ENCODE results near the gene ZBTB42.
A peak's percentile ranks its signal among the peaks of the same experiment; 100 is the strongest.

The ZBTB42 gene

GRCh38 chr14:104788161-104788818 is 12.6 kb upstream of the ZBTB42 start:
- Histone ChIP-seq H3K27ac (ENCODE audit: low read depth, low read length) (no peak overlapping the region), H3K9ac (ENCODE audit: low read length) (no peak overlapping the region), H3K36me3 (ENCODE audit: control insufficient read depth, insufficient read depth, low read length) (peaks cover 9% of the 10 kb centered on the region), H3K4me1 (ENCODE audit: control insufficient read depth, insufficient read depth, low read length) (peaks cover under 1% of the 10 kb centered on the region), H3K4me3 (ENCODE audit: low read length) (no peak overlapping the region), H3K27me3 (ENCODE audit: control insufficient read depth, insufficient read depth, low read length) (no peaks in the 10 kb centered on the region)

DNA sequence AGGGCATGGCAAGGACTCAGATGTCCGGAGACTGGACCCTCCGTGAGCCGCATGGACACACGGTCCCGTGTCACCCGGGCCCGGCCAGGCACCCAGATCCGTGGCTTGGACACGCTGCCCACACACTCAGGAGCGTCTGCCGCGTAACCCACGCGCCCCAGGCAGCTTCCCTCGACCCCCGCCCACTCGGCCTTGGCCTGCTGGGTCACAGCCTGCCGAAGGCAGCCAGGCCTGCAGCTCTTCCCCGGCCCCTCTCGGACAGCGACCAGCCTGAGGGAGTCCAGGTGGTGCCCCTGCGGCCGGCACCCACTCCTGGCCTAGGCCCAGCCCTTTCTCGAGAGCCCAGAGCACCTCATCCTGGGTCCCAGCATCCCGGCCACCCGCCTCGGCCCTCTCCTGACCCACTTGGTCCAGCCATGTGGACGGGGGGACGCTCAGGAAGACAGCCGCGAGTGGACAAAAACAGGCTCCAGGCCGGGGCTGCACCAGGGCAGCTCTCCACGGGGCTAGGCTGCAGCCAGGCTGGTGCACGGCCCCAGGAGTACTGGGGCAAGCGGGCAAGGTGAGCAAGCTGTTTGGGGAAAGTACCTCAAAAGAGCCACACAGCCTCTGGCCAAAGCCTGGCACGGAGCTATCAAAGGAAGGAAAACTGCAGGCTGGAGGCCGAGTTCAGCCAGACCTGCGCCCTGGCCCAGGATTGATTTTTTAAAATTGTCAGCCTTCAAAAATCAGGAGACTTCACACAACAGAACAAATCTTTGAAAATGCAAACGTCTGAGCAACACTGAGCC is 11.8 kb upstream of the ZBTB42 start:
- Histone ChIP-seq H3K4me3 (ENCODE audit: low read length) (no peak overlapping the region), H3K4me1 (ENCODE audit: control insufficient read depth, insufficient read depth, low read length) (peaks cover 8% of the 10 kb centered on the region), H3K27me3 (ENCODE audit: control insufficient read depth, insufficient read depth, low read length) (no peaks in the 10 kb centered on the region), H3K27ac (ENCODE audit: low read depth, low read length) (no peak overlapping the region), H3K9ac (ENCODE audit: low read length) (no peak overlapping the region), H3K36me3 (ENCODE audit: control insufficient read depth, insufficient read depth, low read length) (peaks cover 9% of the 10 kb centered on the region)

DNA sequence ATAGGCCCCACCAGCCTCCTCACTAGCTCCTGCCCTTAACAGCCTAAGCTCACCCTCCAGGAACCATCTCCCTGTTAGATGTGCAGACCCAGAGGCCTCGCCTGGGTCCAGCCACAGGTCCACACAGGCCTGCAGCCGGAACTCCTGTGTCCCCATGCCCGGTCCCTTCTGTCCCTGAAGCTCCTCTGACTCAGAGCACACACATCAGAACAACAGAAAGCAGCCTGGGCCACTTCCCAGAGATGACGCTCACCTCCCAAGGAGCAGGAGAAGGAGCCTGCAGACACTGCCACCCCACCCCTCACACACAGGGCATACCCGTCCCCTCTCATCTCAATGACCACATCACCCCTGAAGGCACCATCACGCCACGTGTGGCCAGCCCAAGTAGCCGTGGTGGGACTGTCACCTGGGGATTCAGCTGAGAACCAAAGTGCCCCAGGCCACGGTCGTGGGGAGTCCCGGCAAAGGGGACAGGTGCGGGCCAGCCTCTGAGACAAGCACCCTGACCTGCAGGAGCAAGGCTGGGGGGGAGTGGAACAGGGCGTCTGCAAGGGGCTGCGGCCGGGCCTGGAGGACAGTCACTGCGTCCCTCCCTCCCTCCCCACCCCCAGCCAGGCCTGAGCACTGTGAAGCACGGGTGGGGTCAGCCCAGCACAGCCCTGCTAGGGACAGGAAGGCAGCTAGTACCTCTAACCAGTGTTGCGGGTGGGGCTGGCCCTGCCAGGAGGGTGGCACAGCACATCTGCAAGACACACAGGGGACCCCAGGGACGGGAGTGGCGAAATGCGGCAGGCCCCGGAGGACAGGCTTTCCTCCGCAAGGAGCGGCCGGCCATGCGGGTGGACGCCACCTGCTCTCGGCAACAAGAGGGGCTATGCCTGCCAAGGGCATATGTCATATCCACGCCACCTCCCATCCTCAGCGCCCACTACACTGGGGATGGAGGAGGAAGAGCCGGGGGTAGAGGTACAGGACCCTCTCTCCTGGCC is 10.9 kb upstream of the ZBTB42 start:
- H3K4me1 ChIP-seq (ENCODE audit: control insufficient read depth, insufficient read depth, low read length) = peaks cover 11% of the 10 kb centered on the region
- peaks cover 9% of the 10 kb centered on the region for H3K36me3 ChIP-seq (ENCODE audit: control insufficient read depth, insufficient read depth, low read length)
- H3K4me3 ChIP-seq (ENCODE audit: low read length) = no peak overlapping the region
- no peak overlapping the region for H3K27ac ChIP-seq (ENCODE audit: low read depth, low read length)
- H3K9ac ChIP-seq (ENCODE audit: low read length) = no peak overlapping the region
- no peaks in the 10 kb centered on the region for H3K27me3 ChIP-seq (ENCODE audit: control insufficient read depth, insufficient read depth, low read length)

DNA sequence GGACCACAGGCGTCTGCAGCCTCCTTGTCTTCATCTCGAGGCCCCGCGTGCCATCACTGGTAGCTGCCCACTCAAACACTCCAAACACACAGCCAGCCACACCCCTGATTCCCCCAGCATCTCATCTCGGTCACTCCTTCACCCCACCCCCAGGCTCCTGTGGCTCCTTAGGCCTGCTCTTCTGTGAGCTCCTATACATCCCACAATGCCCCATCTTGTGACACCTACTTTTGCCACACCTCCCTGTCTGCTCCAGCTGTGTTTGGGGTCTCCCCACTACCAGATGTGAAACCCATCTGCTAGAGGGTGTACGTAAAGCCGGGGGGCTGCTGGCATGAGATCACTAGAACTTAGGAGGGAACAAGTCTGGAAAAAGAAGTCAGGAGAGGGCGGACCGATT is 9.5 kb upstream of the ZBTB42 start:
- H3K27ac ChIP-seq (ENCODE audit: low read depth, low read length) = no peak overlapping the region
- H3K27me3 ChIP-seq (ENCODE audit: control insufficient read depth, insufficient read depth, low read length) = no peaks in the 10 kb centered on the region
- H3K36me3 ChIP-seq (ENCODE audit: control insufficient read depth, insufficient read depth, low read length) = peaks cover 9% of the 10 kb centered on the region
- H3K4me1 ChIP-seq (ENCODE audit: control insufficient read depth, insufficient read depth, low read length) = peaks cover 16% of the 10 kb centered on the region
- H3K9ac ChIP-seq (ENCODE audit: low read length) = no peak overlapping the region
- no peak overlapping the region for H3K4me3 ChIP-seq (ENCODE audit: low read length)

DNA sequence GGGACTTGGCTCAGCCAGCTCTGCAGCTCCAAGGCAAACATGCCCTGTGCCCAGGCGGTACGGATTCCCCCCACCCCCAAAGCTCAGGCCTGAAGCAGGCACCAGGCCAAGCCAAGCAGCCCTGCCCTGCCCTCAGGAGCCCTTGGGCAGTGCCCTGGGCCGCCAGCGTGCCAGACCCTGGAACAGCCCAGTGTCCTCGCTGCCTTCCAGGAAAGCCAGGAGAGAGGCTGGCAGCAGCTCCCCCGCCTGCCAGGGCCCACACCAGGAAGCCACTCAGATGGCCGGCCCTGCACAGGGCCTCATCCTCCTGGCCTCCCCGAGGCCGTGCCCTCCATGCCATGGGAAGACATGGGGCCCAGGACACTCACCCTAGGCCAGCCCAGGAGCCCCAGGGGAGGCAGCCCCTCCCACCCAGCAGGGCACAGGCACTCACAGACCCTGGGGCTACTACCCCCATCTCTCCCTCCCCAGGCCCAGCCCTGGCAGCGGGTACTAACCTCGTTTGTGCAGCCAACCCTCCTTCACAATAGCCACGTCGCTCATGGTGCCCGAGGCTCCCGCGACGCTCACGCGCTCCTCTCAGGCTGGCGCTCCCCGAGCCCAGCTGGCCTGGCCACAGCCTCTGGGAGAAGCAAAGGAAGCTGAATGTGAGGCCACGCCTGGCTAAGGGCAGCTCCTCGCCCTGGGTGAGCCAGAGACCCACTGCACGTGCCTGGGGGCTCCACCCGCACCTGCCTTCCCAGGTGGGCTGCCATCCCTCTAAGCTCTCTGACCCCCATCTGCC is 8.6 kb upstream of the ZBTB42 start:
- Histone ChIP-seq H3K27me3 (ENCODE audit: control insufficient read depth, insufficient read depth, low read length) (no peaks in the 10 kb centered on the region), H3K36me3 (ENCODE audit: control insufficient read depth, insufficient read depth, low read length) (peaks cover 9% of the 10 kb centered on the region), H3K4me1 (ENCODE audit: control insufficient read depth, insufficient read depth, low read length) (peaks cover 16% of the 10 kb centered on the region), H3K4me3 (ENCODE audit: low read length) (no peak overlapping the region), H3K27ac (ENCODE audit: low read depth, low read length) (no peak overlapping the region), H3K9ac (ENCODE audit: low read length) (no peak overlapping the region)

GRCh38 chr14:104792945-104793702 is 7.8 kb upstream of the ZBTB42 start:
- Histone ChIP-seq H3K4me1 (ENCODE audit: control insufficient read depth, insufficient read depth, low read length) (peaks cover 16% of the 10 kb centered on the region), H3K9ac (ENCODE audit: low read length) (no peak overlapping the region), H3K4me3 (ENCODE audit: low read length) (peak overlapping the region; percentile 82), H3K27me3 (ENCODE audit: control insufficient read depth, insufficient read depth, low read length) (no peaks in the 10 kb centered on the region), H3K27ac (ENCODE audit: low read depth, low read length) (no peak overlapping the region), H3K36me3 (ENCODE audit: control insufficient read depth, insufficient read depth, low read length) (peaks cover 9% of the 10 kb centered on the region)

DNA sequence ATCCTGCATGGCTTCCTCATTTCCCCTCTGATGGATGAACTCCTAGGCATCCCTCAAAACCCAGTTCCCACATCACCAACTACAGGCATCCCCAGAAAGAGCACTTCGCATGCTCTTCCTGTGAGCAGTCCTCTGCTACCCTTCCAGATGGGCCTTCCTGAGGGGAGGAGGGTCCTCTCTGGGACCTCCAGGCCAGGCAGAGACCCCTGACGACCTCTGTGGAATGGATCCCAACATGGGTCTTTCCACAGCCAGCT is 7.3 kb upstream of the ZBTB42 start:
- H3K27ac ChIP-seq (ENCODE audit: low read depth, low read length) = no peak overlapping the region
- H3K9ac ChIP-seq (ENCODE audit: low read length) = no peak overlapping the region
- peaks cover 16% of the 10 kb centered on the region for H3K4me1 ChIP-seq (ENCODE audit: control insufficient read depth, insufficient read depth, low read length)

GRCh38 chr14:104794099-104794498 is 6.8 kb upstream of the ZBTB42 start:
- Histone ChIP-seq H3K9ac (ENCODE audit: low read length) (no peak overlapping the region), H3K4me1 (ENCODE audit: control insufficient read depth, insufficient read depth, low read length) (peaks cover 16% of the 10 kb centered on the region), H3K27me3 (ENCODE audit: control insufficient read depth, insufficient read depth, low read length) (no peaks in the 10 kb centered on the region), H3K36me3 (ENCODE audit: control insufficient read depth, insufficient read depth, low read length) (peaks cover 6% of the 10 kb centered on the region), H3K27ac (ENCODE audit: low read depth, low read length) (peak overlapping the region; percentile 38), H3K4me3 (ENCODE audit: low read length) (peak overlapping the region; percentile 82)

More for the DNA sequence above, 7.3 kb upstream of the ZBTB42 start:
- Histone ChIP-seq H3K36me3 (ENCODE audit: control insufficient read depth, insufficient read depth, low read length) (peaks cover 8% of the 10 kb centered on the region), H3K4me3 (ENCODE audit: low read length) (peak overlapping the region; percentile 82), H3K27me3 (ENCODE audit: control insufficient read depth, insufficient read depth, low read length) (no peaks in the 10 kb centered on the region)

- Histone ChIP-seq H3K4me1 (ENCODE audit: control insufficient read depth, insufficient read depth, low read length) (peaks cover 16% of the 10 kb centered on the region), H3K27me3 (ENCODE audit: control insufficient read depth, insufficient read depth, low read length) (no peaks in the 10 kb centered on the region), H3K27ac (ENCODE audit: low read depth, low read length) (peak overlapping the region; percentile 38), H3K9ac (ENCODE audit: low read length) (peak overlapping the region; percentile 42), H3K36me3 (ENCODE audit: control insufficient read depth, insufficient read depth, low read length) (peaks cover 5% of the 10 kb centered on the region), H3K4me3 (ENCODE audit: low read length) (peak overlapping the region; percentile 82)
Measured at GRCh38 chr14:104794631-104794992, 6.3 kb upstream of the ZBTB42 start.

GRCh38 chr14:104794993-104795780 is 5.7 kb upstream of the ZBTB42 start, which contains the start of gene AKT1:
Gene AKT1 (minus strand): TSS chr14:104795748. CDS start chr14:104792643, 3,105 bp downstream.
- H3K4me1 ChIP-seq (ENCODE audit: control insufficient read depth, insufficient read depth, low read length) = peaks cover 16% of the 10 kb centered on the region
- H3K9ac ChIP-seq (ENCODE audit: low read length) = peak within 1 kb of the TSS; percentile 57
- no peaks in the 10 kb centered on the region for H3K27me3 ChIP-seq (ENCODE audit: control insufficient read depth, insufficient read depth, low read length)
- H3K27ac ChIP-seq (ENCODE audit: low read depth, low read length) = peak within 1 kb of the TSS; percentile 87
- peak within 1 kb of the TSS; percentile 82 for H3K4me3 ChIP-seq (ENCODE audit: low read length)
- peaks cover 3% of the 10 kb centered on the region for H3K36me3 ChIP-seq (ENCODE audit: control insufficient read depth, insufficient read depth, low read length)
